ENCODE results near the gene KLF15. TPM values are rescaled to one million over a fixed set of nuclear protein-coding genes. Genes with fewer than 3 reads are reported as not detected.

The KLF15 gene
- total RNA-seq, 1 experiment from 2014 or later: not detected

- CTCF ChIA-PET: no interaction called here
- no peak overlapping the region for H3K4me3 ChIP-seq (ENCODE audit: low read length)
- intact Hi-C loops (cut with micrococcal nuclease): no loop called here
- peaks cover 16% of the 10 kb centered on the region for H3K4me1 ChIP-seq (ENCODE audit: insufficient read depth, low read length)
- BruUV-seq (replicated peaks): no TSS peak
- no peaks in the 10 kb centered on the region for H3K9me2 ChIP-seq (replicated peaks; ENCODE audit: low read length)
- no peaks in the 10 kb centered on the region for H3K79me2 ChIP-seq (ENCODE audit: low read length)
- no peak overlapping the region for H2AFZ ChIP-seq (ENCODE audit: low read length)
- no peak for DNase-seq
- H4K20me1 ChIP-seq (ENCODE audit: low read length): no peaks in the 10 kb centered on the region
- no peak overlapping the region for H3K27ac ChIP-seq (ENCODE audit: low read length)
- no peak for ATAC-seq
- H3K27me3 ChIP-seq (ENCODE audit: low read length): no peaks in the 10 kb centered on the region
- no peaks in the 10 kb centered on the region for H3K36me3 ChIP-seq (ENCODE audit: low read depth, low read length)
- no peaks in the 10 kb centered on the region for H3F3A ChIP-seq (ENCODE audit: low read length, unreplicated experiment)
- TF ChIP-seq EZH2phosphoT487 (IDR thresholded peaks at IDR 0.05; ENCODE audit: borderline replicate concordance, low read length) (no peak), EZH2 (IDR thresholded peaks at IDR 0.05; ENCODE audit: low read length, unreplicated experiment) (no peak), CTCF (conservative IDR thresholded peaks at IDR 0.05; ENCODE audit: low read depth, low read length) (no peak)
- H3K9me3 ChIP-seq (ENCODE audit: low read length): 0 out of 2 replicates have a peak, but pooled peaks cover under 1% of the 10 kb centered on the region
- no peak overlapping the region for H3K4me2 ChIP-seq (ENCODE audit: low read length)
- no peak overlapping the region for H3K9ac ChIP-seq (ENCODE audit: low read length)
- POLR2A ChIA-PET (ENCODE audit: unreplicated experiment): no interaction called here
Measured at GRCh38 chr3:126308394-126309125, 48.6 kb downstream of the KLF15 start.

- Histone ChIP-seq H4K20me1 (ENCODE audit: low read length) (no peaks in the 10 kb centered on the region), H3K4me1 (ENCODE audit: insufficient read depth, low read length) (peaks cover 16% of the 10 kb centered on the region), H3K4me3 (ENCODE audit: low read length) (no peak overlapping the region), H3K4me2 (ENCODE audit: low read length) (no peak overlapping the region), H3K27ac (ENCODE audit: low read length) (no peak overlapping the region), H3F3A (ENCODE audit: low read length, unreplicated experiment) (no peaks in the 10 kb centered on the region), H3K36me3 (ENCODE audit: low read depth, low read length) (no peaks in the 10 kb centered on the region), H3K27me3 (ENCODE audit: low read length) (no peaks in the 10 kb centered on the region), H3K9me2 (replicated peaks; ENCODE audit: low read length) (no peaks in the 10 kb centered on the region), H2AFZ (ENCODE audit: low read length) (no peak overlapping the region), H3K9ac (ENCODE audit: low read length) (no peak overlapping the region), H3K9me3 (ENCODE audit: low read length) (0 out of 2 replicates have a peak, but pooled peaks cover 5% of the 10 kb centered on the region), H3K79me2 (ENCODE audit: low read length) (no peaks in the 10 kb centered on the region)
- intact Hi-C loops (cut with micrococcal nuclease): no loop called here
- ATAC-seq (no peak), DNase-seq (no peak)
- CTCF ChIA-PET: no interaction called here
- no TSS peak for BruUV-seq (replicated peaks)
- no peak for TF ChIP-seq EZH2 (IDR thresholded peaks at IDR 0.05; ENCODE audit: low read length, unreplicated experiment)
- no peak for TF ChIP-seq EZH2phosphoT487 (IDR thresholded peaks at IDR 0.05; ENCODE audit: borderline replicate concordance, low read length)
- no peak for TF ChIP-seq CTCF (conservative IDR thresholded peaks at IDR 0.05; ENCODE audit: low read depth, low read length)
- POLR2A ChIA-PET (ENCODE audit: unreplicated experiment): no interaction called here
Measured at GRCh38 chr3:126307591-126308393, 49.4 kb downstream of the KLF15 start.

Measured in PC-3 (cell line).